Aorta (tissue), 5 donors: ENCODE results near the gene GRIK2. TPM values are rescaled to one million over a fixed set of nuclear protein-coding genes. Genes with fewer than 3 reads are reported as not detected.

Experiments used
- ATAC-seq: fragments of 200-7000 bp; cut with Tn5 transposase; one replicate; pipeline ENCODE4 v1.9.1; 2022; ENCODE audit warnings: moderate library complexity; ENCODE audit not compliant: low FRiP score
- DNase-seq, 2 donors: peaks; one replicate each; pipeline ENCODE4 v3.0.0-alpha.2; 2020
- H3K27ac ChIP-seq, 2 donors: one replicate each; pipeline ENCODE4 v1.5.1; 2013; ENCODE audit warnings: low read length in 2 of 2, mild to moderate bottlenecking in 2 of 2, moderate library complexity in 2 of 2, control low read depth in 1 of 2, inconsistent platforms in 1 of 2, low read depth in 1 of 2
- H3K27me3 ChIP-seq, 2 donors: one replicate each; pipeline ENCODE4 v1.6.1; 2013; ENCODE audit warnings: control low read depth in 1 of 2, low read length in 1 of 2, mild to moderate bottlenecking in 1 of 2, moderate library complexity in 1 of 2; ENCODE audit not compliant: insufficient read depth in 2 of 2, control insufficient read depth in 1 of 2
- H3K36me3 ChIP-seq, 2 donors: one replicate each; pipeline ENCODE4 v1.6.1; 2013; ENCODE audit warnings: control low read depth in 1 of 2, low read length in 1 of 2, mild to moderate bottlenecking in 1 of 2; ENCODE audit not compliant: insufficient read depth in 2 of 2, control insufficient read depth in 1 of 2
- H3K4me1 ChIP-seq, 2 donors: one replicate each; pipeline ENCODE4 v1.6.1; 2013; ENCODE audit warnings: low read length in 2 of 2, control low read depth in 1 of 2, mild to moderate bottlenecking in 1 of 2, moderate library complexity in 1 of 2; ENCODE audit not compliant: insufficient read depth in 2 of 2, control insufficient read depth in 1 of 2
- H3K4me3 ChIP-seq, 2 donors: one replicate each; pipeline ENCODE4 v1.5.1; 2013; ENCODE audit warnings: low read length in 2 of 2, control low read depth in 1 of 2, mild to moderate bottlenecking in 1 of 2
- H3K9me3 ChIP-seq: one replicate; pipeline ENCODE4 v1.6.1; 2013; ENCODE audit warnings: mild to moderate bottlenecking, low read length; ENCODE audit not compliant: control insufficient read depth
- WGBS, 2 donors: extraction: QIAGEN DNeasy Blood & Tissue Kit; methylation state at CpG; one replicate each; pipeline ENCODE4 v1.1.7; 2013; 5-methylcytosine and 5-hydroxymethylcytosine counted together
- intact Hi-C, 2 donors: fragments of 100-400 bp; cut with DNase I; formaldehyde crosslinking; loops; one replicate each; pipeline versions ENCODE4 v1.14.2 to v1.15.0; 2022
- polyA plus RNA-seq, 2 donors: library from polyadenylated mRNA; stranded (reverse); fragments of 200-250 nt; gene quantifications; one replicate each; pipeline ENCODE4 v1.2.3, GENCODE V29; 2013
- total RNA-seq, 2 donors: library from RNA; stranded (reverse); fragmentation: NEBNext Ultra II Directional; extraction: Animal tissue kit (Norgen Biotek cat#: 25700); gene quantifications; one replicate each; pipeline ENCODE4 v1.2.1, GENCODE V29; 2021
- donor health status: healthy with polysubstance abuse.
- donor health status: Bipolar disorder and iron deficiency.
- donor health status: DM: no; HTN: no; CAD: no.
- donor health status: DM: no; HTN: no; CAD: no.
- donor health status: DM: yes; HTN: yes; CAD: no.

GRIK2 gene
- total and polyA plus RNA-seq, 4 donors = 0.82 to 3.0 (median 2.3) TPM; not detected in 1

DNA sequence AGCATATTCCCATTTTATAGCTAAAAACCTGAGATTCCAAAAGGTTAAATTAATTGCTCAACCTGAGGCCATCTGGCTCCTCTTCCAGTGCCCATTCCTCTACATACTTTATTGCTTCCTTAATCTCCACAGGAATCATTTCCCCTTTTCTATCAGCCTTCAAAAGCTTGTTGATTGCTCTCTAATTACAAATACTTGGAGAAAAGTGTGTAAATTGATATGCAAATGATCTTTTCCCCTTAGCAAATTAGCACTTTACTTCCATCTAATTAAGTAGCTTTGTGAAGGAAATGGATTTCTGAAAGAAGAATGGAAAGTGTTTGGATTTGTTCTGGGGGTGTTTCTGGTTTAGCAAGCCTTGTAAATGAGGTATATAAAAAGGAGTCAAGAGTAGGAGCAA is 323.3 kb downstream of the GRIK2 start:
- H3K4me1 ChIP-seq = no peaks in the 10 kb centered on the region
- H3K27ac ChIP-seq = no peak overlapping the region
- no peak for DNase-seq
- H3K36me3 ChIP-seq = no peaks in the 10 kb centered on the region
- ATAC-seq = no peak
- H3K9me3 ChIP-seq = no peaks in the 10 kb centered on the region
- no peaks in the 10 kb centered on the region for H3K27me3 ChIP-seq
- intact Hi-C loops = no loop called here
- no peak overlapping the region for H3K4me3 ChIP-seq

DNA sequence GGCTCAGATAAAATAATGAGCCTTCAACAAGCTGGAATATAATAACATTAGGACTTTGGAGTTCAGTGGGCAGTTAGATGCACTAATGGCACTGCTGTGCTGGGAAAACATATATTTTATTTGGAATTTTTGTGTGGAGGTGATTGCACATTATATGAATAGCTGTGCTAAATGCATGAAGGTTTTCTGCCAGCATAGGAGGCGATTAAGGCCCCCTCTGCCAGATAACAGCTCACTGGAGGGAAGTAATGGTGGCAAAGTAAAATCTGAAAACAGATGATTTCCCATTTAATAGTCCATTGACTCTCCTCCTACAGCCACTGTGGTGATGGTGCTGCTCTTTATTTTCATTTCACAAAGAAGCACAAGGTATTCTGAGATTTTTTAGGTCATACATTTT is 326.0 kb downstream of the GRIK2 start:
- no peaks in the 10 kb centered on the region for H3K36me3 ChIP-seq
- H3K27me3 ChIP-seq = no peaks in the 10 kb centered on the region
- no peak overlapping the region for H3K27ac ChIP-seq
- whole genome bisulfite sequencing, 2 donors = 82 to 86% methylated on average over 1 of the region's 1 CpG
- no peak overlapping the region for H3K4me3 ChIP-seq
- ATAC-seq (no peak), DNase-seq (no peak)
- intact Hi-C loops = no loop called here
- no peaks in the 10 kb centered on the region for H3K9me3 ChIP-seq
- H3K4me1 ChIP-seq = no peaks in the 10 kb centered on the region

DNA sequence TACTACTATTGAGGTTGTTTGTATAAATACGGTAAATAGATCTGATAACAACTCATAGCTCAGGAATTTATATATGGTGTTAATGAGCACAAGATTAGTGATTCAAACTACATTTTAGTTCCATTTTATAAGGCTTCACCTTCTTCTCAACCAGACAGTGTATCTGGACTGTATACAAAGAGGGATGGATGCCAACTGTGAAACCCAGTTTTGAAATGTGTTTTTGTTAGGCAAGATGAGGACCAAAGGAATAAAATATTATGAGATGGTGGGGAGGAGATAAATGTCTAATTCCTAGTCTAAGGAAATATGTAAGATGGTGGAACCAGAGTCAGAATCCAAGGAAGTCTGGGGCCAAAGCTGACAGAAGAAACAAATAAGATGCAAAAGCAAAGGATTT is 329.0 kb downstream of the GRIK2 start:
- no peaks in the 10 kb centered on the region for H3K36me3 ChIP-seq
- no peaks in the 10 kb centered on the region for H3K9me3 ChIP-seq
- H3K4me1 ChIP-seq = no peaks in the 10 kb centered on the region
- no peak for ATAC-seq
- intact Hi-C loops = no loop called here
- 87 to 92% methylated on average over 1 of the region's 1 CpG for WGBS, 2 donors
- DNase-seq = no peak
- H3K4me3 ChIP-seq = no peak overlapping the region
- no peaks in the 10 kb centered on the region for H3K27me3 ChIP-seq
- no peak overlapping the region for H3K27ac ChIP-seq

DNA sequence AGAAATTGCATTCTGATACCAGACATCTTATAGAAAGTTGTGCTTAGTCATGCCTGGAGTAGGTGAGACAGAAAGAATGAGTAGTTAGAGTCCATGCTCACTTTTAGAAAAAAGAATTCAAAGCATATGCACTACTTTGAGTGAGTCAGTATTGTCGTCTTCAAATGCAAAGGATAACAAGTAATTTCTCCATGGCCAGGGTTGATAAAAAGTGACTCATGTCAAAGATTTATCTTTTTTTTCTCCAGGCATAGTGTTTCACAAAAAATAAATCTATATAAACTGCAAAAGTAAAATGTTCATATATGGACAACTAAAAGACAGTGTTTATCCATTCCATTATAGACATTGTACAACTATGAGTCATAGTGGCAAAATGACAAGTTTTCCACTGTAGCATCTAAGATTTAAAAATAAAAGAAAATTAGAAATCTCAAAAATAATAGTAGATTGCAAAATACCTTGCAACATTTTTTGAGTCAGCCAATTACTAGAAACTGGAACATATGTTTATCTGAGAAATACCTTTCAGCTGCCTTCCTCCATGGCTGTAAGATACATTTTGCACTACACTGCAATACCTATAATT is 329.6 kb downstream of the GRIK2 start:
- no peak for DNase-seq
- Histone ChIP-seq H3K27me3 (no peaks in the 10 kb centered on the region), H3K27ac (no peak overlapping the region), H3K4me1 (no peaks in the 10 kb centered on the region), H3K9me3 (no peaks in the 10 kb centered on the region), H3K36me3 (no peaks in the 10 kb centered on the region), H3K4me3 (no peak overlapping the region)
- WGBS, 2 donors = 7 to 8% methylated on average over 1 of the region's 1 CpG
- intact Hi-C loops = no loop called here
- ATAC-seq = no peak

DNA sequence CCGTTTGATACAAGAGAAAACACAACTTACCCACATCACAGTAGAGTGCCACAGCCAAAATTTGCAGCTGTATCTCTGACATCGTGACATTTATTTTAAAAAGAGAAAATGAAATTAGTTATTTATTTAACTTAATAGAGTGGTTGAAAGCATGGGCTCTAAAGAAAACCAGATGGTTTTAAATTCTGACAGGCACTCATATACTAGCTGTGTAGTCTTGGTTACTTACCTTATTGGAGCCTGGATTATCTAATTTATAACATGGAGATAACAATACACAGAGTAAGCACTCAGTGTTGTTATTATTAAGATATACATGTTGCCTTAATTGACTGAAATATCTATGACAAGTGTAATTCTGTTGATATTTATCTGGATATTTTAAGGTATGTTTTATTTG is 334.9 kb downstream of the GRIK2 start:
- H3K9me3 ChIP-seq = no peaks in the 10 kb centered on the region
- H3K36me3 ChIP-seq = no peaks in the 10 kb centered on the region
- WGBS, 2 donors = 56 to 60% methylated on average over 2 of the region's 2 CpGs
- ATAC-seq (no peak), DNase-seq (no peak)
- no peaks in the 10 kb centered on the region for H3K4me1 ChIP-seq
- intact Hi-C loops = no loop called here
- H3K27me3 ChIP-seq = no peaks in the 10 kb centered on the region
- no peak overlapping the region for H3K27ac ChIP-seq
- no peak overlapping the region for H3K4me3 ChIP-seq

DNA sequence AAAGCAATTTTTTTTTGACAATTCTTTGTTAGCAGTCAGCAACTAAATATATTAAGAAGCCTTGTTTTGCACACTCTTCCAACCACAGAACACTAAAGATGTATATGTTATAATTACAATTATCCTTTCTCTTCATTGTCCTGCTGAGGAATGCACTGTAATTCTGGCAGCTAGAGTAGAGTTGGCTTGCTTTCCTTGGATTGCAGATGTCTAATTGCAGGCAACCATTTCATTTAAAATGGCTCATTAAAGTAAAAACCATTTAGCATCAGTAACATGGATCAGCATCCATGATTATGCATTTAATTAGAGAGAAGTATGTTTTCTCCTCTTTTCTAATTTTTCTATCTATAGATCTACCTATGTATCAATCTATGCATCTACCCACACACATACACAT is 335.4 kb downstream of the GRIK2 start:
- intact Hi-C loops = no loop called here

DNA sequence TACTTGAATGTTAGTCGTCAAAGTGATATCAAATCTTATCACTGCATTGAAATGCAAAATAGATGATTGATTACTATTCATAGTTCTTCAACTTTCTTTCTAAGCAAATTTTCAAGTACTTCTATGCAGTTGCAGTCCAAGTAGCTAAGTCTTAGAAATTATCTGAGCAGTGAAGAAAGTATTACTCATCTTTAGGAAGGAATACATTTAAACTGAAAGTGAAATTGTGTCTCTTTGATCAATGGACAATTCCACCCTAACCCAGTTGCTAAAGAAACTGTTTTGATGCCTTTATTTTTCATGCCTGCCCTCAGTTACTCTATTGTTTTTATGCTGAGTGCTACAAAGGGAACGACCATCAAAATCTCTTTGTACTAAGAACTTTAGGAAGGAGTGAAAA is 337.4 kb downstream of the GRIK2 start:
- WGBS, 2 donors = 58 to 71% methylated on average over 2 of the region's 2 CpGs
- DNase-seq (no peak), ATAC-seq (no peak)
- Histone ChIP-seq H3K4me1 (no peaks in the 10 kb centered on the region), H3K27me3 (no peaks in the 10 kb centered on the region), H3K36me3 (no peaks in the 10 kb centered on the region), H3K27ac (no peak overlapping the region), H3K4me3 (no peak overlapping the region), H3K9me3 (no peaks in the 10 kb centered on the region)
- intact Hi-C loops = no loop called here

More for the DNA sequence above, 335.4 kb downstream of the GRIK2 start:
- H3K4me1 ChIP-seq = no peaks in the 10 kb centered on the region
- ATAC-seq (no peak), DNase-seq (no peak)
- H3K4me3 ChIP-seq = no peak overlapping the region
- no peak overlapping the region for H3K27ac ChIP-seq
- H3K27me3 ChIP-seq = no peaks in the 10 kb centered on the region
- no peaks in the 10 kb centered on the region for H3K36me3 ChIP-seq
- H3K9me3 ChIP-seq = no peaks in the 10 kb centered on the region

DNA sequence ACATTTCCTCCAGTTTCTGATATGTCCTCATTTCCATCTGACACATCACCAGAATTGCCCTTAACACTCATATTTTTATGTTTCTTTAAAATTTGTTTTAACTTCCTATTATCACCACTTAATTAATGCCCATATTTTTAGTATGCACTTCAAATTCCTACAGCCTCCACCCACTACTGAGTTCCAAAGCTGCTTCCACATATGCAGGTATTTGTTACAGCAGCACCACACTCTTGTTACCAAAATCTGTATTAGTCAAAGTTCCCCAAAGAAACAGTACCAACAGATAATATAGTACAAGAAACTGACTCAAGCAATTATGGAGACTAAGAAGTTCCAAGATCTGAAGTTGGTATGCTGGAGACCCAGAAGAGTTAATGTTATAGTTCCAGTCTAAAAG is 340.4 kb downstream of the GRIK2 start:
- intact Hi-C loops = loop anchor here in 1 of 2 donors (1.0 kb wide), 1 partner anchor 8 kb away; no protein-coding TSS in a partner anchor
- ATAC-seq = no peak
- Histone ChIP-seq H3K9me3 (no peaks in the 10 kb centered on the region), H3K4me1 (no peaks in the 10 kb centered on the region), H3K36me3 (no peaks in the 10 kb centered on the region), H3K27ac (no peak overlapping the region), H3K4me3 (no peak overlapping the region), H3K27me3 (no peaks in the 10 kb centered on the region)
- no peak for DNase-seq

DNA sequence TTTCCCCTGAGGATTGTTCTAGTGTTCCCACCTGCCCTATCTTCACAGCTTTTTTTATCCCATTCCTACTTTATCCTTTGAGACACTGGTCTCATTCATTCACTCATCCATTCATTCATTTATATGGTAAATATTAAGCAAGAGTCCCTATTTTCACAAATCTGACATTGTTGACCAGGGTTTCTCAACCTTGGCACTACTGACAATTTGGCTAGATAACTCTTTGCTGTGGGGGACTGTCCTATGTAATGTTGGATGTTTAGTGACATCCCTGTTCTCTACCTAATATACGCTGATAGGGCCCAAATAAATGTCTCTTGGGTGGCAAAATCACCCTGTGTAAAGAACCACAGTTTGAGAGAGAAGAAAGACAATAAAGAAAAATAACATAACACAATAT is 345.0 kb downstream of the GRIK2 start:
- no peak overlapping the region for H3K4me3 ChIP-seq
- intact Hi-C loops = no loop called here
- WGBS, 2 donors = 99 to 100% methylated on average over 1 of the region's 1 CpG

More for the DNA sequence above, 345.0 kb downstream of the GRIK2 start:
- Histone ChIP-seq H3K27me3 (no peaks in the 10 kb centered on the region), H3K36me3 (no peaks in the 10 kb centered on the region), H3K9me3 (no peaks in the 10 kb centered on the region), H3K4me1 (peaks cover 0 to 2% of the 10 kb centered on the region in 2 donors), H3K27ac (no peak overlapping the region)
- ATAC-seq (no peak), DNase-seq (no peak)
